IMR-90 (cell line): Measurements from ENCODE around the gene KRTAP10-3.

ENCODE experiments used
- MAZ ChIP-seq: IDR thresholded peaks from 2 replicates; pipeline ENCODE4 v1.6.1; 2012; ENCODE audit warnings: low read depth, mild to moderate bottlenecking, low read length, improper control_type of control experiment, moderate library complexity, borderline replicate concordance
- MXI1 ChIP-seq: IDR thresholded peaks from 2 replicates; pipeline ENCODE4 v1.6.1; 2012; ENCODE audit warnings: low read depth, mild to moderate bottlenecking, low read length, moderate library complexity, borderline replicate concordance
- POLR2A ChIP-seq: IDR thresholded peaks from 2 replicates; pipeline ENCODE4 v1.6.1; 2012; ENCODE audit warnings: mild to moderate bottlenecking, low read depth, low read length
- RAD21 ChIP-seq: IDR thresholded peaks from 2 replicates; pipeline ENCODE4 v1.6.1; 2012; ENCODE audit warnings: low read length, improper control_type of control experiment
- TF ChIP-seq, protein P1 (sequence below): conservative IDR thresholded peaks from 2 replicates; pipeline ENCODE4 v1.5.1; 2012; ENCODE audit warnings: mild to moderate bottlenecking, low read depth, low read length, improper control_type of control experiment

DNA sequence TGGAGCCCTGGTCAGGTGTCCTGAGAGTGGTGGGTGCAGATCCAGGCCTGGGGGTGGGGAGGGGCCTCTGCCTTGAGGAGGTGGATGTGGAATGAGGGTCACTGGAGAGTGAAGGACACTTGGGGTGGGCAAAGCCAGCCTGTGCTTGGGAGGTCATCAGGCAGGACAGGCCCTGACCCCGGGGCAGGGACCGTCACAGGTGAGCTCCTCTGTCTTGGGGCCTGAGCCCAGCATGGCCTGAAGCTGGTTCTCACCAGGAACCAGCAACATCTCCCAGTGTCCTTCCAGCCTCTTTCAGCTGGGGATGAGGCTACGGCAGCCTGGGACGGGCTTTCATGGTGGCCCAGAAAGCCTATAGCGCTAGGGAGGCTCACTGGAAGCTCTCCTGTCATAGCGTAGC lies 6.5 kb downstream of the KRTAP10-3 start:
- TF ChIP-seq, protein P1, sequence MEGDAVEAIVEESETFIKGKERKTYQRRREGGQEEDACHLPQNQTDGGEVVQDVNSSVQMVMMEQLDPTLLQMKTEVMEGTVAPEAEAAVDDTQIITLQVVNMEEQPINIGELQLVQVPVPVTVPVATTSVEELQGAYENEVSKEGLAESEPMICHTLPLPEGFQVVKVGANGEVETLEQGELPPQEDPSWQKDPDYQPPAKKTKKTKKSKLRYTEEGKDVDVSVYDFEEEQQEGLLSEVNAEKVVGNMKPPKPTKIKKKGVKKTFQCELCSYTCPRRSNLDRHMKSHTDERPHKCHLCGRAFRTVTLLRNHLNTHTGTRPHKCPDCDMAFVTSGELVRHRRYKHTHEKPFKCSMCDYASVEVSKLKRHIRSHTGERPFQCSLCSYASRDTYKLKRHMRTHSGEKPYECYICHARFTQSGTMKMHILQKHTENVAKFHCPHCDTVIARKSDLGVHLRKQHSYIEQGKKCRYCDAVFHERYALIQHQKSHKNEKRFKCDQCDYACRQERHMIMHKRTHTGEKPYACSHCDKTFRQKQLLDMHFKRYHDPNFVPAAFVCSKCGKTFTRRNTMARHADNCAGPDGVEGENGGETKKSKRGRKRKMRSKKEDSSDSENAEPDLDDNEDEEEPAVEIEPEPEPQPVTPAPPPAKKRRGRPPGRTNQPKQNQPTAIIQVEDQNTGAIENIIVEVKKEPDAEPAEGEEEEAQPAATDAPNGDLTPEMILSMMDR, result no peak
- TF ChIP-seq MAZ, result no peak
- no peak for TF ChIP-seq POLR2A
- no peak for TF ChIP-seq RAD21
- TF ChIP-seq MXI1, result no peak
